Tibial artery (tissue), 4 donors: ENCODE measurements around the gene CLEC19A.

Experiments
- DNase-seq, 2 donors: peaks; one replicate each; pipeline ENCODE4 v3.0.0-alpha.2; 2019
- H3K27ac ChIP-seq, 2 donors: fragments of 200-600 bp; sonication (generic) in 1 of 2; 1 replicate in 1 of 2; 2 replicates in 1 of 2; pipeline ENCODE4 v1.5.1; 2018 to 2019; ENCODE audit warnings: mild to moderate bottlenecking in 1 of 2
- H3K27me3 ChIP-seq, 2 donors: fragments of 200-600 bp; sonication (generic) in 1 of 2; one replicate each; pipeline versions ENCODE4 v1.5.1 to v1.6.0; 2016 to 2019
- H3K36me3 ChIP-seq, 3 donors: fragments of 200-600 bp; sonication (generic) in 2 of 3; one replicate each; pipeline ENCODE4 v1.5.1; 2016 to 2019; ENCODE audit warnings: mild to moderate bottlenecking in 2 of 3
- H3K4me1 ChIP-seq, 4 donors: fragments of 200-600 bp; sonication (generic) in 2 of 4; 1 replicate in 3 of 4; 2 replicates in 1 of 4; pipeline ENCODE4 v1.5.1; 2016 to 2019
- H3K4me3 ChIP-seq, 2 donors: fragments of 200-600 bp; sonication (generic) in 1 of 2; 1 replicate in 1 of 2; 2 replicates in 1 of 2; pipeline ENCODE4 v1.5.1; 2018 to 2019; ENCODE audit warnings: mild to moderate bottlenecking in 2 of 2
- H3K9me3 ChIP-seq, 3 donors: fragments of 200-600 bp; sonication (generic) in 1 of 3; one replicate each; pipeline ENCODE4 v1.5.1; 2016 to 2019
- CTCF ChIP-seq, 2 experiments: fragments of 200-600 bp in 1 of 2; fragments of 450-650 bp in 1 of 2; IDR thresholded peaks; one replicate each; pipeline ENCODE4 v1.5.1; 2017 to 2019; ENCODE audit warnings: antibody characterized with exemption in 2 of 2, mild to moderate bottlenecking in 1 of 2, moderate library complexity in 1 of 2
- intact Hi-C: fragments of 100-400 bp; cut with DNase I; formaldehyde crosslinking; loops from one replicate; pipeline ENCODE4 v1.15.0; 2023; ENCODE audit warnings: low total_unique reads

Gene CLEC19A

DNA sequence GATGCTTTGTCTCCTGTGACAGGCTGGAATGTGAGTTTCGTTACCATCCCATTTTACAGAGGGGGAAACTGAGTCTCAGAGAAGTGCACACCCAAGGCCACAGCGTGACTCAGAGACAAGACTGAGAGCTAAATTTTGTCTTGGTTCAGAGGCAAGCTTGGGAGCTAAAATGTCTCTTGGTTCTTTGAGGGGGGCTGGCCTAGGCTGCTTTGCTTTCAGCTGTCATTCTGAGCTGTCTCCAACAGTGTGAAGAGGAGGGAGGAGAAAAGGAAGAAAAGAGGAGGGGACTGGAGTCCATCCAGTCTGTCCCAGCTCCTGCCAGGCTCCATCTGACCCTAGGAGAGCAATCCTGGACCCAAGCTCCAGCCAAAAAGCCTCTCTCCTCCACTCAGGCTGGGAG, at the start of gene CLEC19A:
CLEC19A (plus strand) TSS at position 301 of the 400 bp plus-strand sequence. CDS start 121 bp downstream, outside the sequence.
- no peak for DNase-seq
- Histone ChIP-seq H3K27ac (no peak within 1 kb of the TSS), H3K36me3 (no peaks in the 10 kb centered on the region), H3K9me3 (no peaks in the 10 kb centered on the region), H3K27me3 (no peaks in the 10 kb centered on the region), H3K4me3 (no peak within 1 kb of the TSS), H3K4me1 (no peaks in the 10 kb centered on the region)
- TF ChIP-seq CTCF (IDR thresholded peaks at IDR 0.05) = no peak
- intact Hi-C loops = no loop called here

DNA sequence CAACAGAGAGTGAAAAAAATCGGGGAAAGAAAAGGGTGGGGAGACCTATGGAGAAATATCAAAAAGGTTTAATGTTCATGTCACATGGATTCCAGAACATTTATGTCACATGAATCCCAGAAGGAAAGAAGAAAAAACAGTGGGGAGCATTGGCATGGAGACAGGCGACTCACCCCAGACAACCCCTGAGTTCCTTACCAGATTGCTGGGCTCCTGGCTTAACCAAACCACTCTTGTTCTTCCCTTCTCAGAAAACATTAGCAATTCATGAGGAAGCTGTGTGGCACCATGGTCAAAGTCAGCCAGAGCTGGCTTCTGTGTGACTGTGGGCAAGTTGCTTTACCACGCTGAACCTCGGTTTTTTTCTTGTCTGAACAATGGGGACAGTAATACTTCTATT, 49.6 kb upstream of the CLEC19A start:
- no peaks in the 10 kb centered on the region for H3K27me3 ChIP-seq
- H3K4me3 ChIP-seq = no peak overlapping the region
- H3K9me3 ChIP-seq = peaks cover 0 to 13% (median 8%) of the 10 kb centered on the region in 3 donors
- TF ChIP-seq CTCF (IDR thresholded peaks at IDR 0.05) = no peak
- peaks cover 0 to 3% (median 0%) of the 10 kb centered on the region in 3 donors for H3K36me3 ChIP-seq
- no peaks in the 10 kb centered on the region for H3K4me1 ChIP-seq
- DNase-seq = no peak
- intact Hi-C loops = no loop called here
- no peak overlapping the region for H3K27ac ChIP-seq

- intact Hi-C loops = no loop called here
- DNase-seq = no peak
- Histone ChIP-seq H3K36me3 (peaks cover 0 to 3% (median 0%) of the 10 kb centered on the region in 3 donors), H3K4me1 (no peaks in the 10 kb centered on the region), H3K4me3 (no peak overlapping the region), H3K27ac (no peak overlapping the region), H3K27me3 (no peaks in the 10 kb centered on the region), H3K9me3 (peaks cover 0 to 13% (median 8%) of the 10 kb centered on the region in 3 donors)
- TF ChIP-seq CTCF (IDR thresholded peaks at IDR 0.05) = no peak
Measured at GRCh38 chr16:19236561-19237209, 48.8 kb upstream of the CLEC19A start.

DNA sequence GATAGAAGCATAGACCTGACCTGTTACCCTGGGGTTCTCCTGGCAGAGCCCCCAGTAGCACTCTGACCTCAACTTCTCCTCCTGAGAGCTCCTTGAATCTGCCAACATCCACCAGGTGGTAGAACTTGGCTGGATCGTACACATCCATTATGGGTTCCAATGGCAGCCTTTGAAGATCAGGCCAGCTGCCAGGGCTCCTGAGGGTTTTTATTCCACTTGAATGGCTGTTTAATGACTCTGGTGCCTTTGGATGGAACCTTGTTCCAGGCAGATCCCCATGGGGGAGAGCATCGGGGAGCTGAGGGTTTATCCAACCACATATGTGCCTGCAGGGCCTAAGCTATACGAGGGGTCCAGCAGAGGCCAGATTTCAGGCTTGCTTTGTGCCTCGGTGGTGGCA, 47.1 kb upstream of the CLEC19A start:
- Histone ChIP-seq H3K27ac (no peak overlapping the region), H3K9me3 (peaks cover 0 to 13% (median 8%) of the 10 kb centered on the region in 3 donors), H3K36me3 (peaks cover 0 to 3% (median 0%) of the 10 kb centered on the region in 3 donors), H3K27me3 (no peaks in the 10 kb centered on the region), H3K4me3 (no peak overlapping the region), H3K4me1 (no peaks in the 10 kb centered on the region)
- DNase-seq = no peak
- TF ChIP-seq CTCF (IDR thresholded peaks at IDR 0.05) = no peak
- intact Hi-C loops = no loop called here

DNA sequence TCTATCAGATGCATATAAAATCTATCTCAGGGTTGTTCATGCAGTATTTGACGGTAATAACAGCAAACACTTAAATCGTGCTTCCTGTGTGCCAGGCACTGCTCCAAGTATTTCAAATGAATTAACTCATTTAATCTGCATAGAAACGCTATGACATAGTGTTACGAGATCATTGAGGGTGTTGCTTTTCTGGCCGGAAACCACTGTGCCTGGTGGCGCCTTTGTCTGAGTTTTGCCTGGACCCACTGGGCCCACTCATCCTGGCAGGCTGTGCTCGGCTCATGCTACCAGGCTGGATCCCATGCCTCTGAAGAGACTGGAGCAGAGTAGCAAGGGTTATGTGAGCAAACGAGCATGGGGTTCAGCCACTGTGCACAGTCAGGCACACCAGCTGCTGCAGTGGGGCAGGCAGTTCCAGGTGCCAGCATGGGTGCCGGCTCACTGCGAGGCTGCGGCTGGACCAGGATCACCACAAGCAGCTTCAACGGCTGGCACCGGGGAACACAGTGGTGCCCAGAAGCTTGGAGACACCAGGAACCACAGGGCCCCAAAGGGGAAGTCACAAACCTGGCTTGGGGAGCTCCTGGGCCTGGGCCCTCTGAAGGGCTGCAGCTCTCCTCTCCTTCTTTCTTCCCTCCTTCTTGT, 45.9 kb upstream of the CLEC19A start:
- H3K4me3 ChIP-seq = no peak overlapping the region
- peaks cover 0 to 13% (median 7%) of the 10 kb centered on the region in 3 donors for H3K9me3 ChIP-seq
- no peaks in the 10 kb centered on the region for H3K4me1 ChIP-seq
- intact Hi-C loops = no loop called here
- H3K27ac ChIP-seq = no peak overlapping the region
- no peaks in the 10 kb centered on the region for H3K27me3 ChIP-seq
- peaks cover 0 to 3% (median 0%) of the 10 kb centered on the region in 3 donors for H3K36me3 ChIP-seq
- DNase-seq = no peak
- TF ChIP-seq CTCF (IDR thresholded peaks at IDR 0.05) = no peak
